Mesendoderm (in vitro differentiated cells): ENCODE results near the gene AUH.

Experiments used
- DNase-seq: peaks from one replicate; pipeline ENCODE4 v3.0.0; 2013
- H2AK5ac ChIP-seq: 2 replicates; pipeline ENCODE4 v1.6.1; 2013; ENCODE audit warnings: low read length, inconsistent platforms
- H2BK120ac ChIP-seq: 2 replicates; pipeline ENCODE4 v1.6.1; 2013; ENCODE audit warnings: low read depth, mild to moderate bottlenecking, low read length, moderate library complexity, mixed read lengths
- H2BK15ac ChIP-seq: replicated peaks from 2 replicates; pipeline ENCODE4 v1.6.1; 2013; ENCODE audit warnings: low read depth, mild to moderate bottlenecking, moderate library complexity
- H2BK5ac ChIP-seq: 2 replicates; pipeline ENCODE4 v1.6.1; 2013; ENCODE audit warnings: low read length, inconsistent platforms
- H3K18ac ChIP-seq: 2 replicates; pipeline ENCODE4 v1.6.1; 2013; ENCODE audit warnings: mild to moderate bottlenecking, low read length, mixed read lengths
- H3K23ac ChIP-seq: one replicate; pipeline ENCODE4 v1.6.1; 2013; ENCODE audit warnings: low read length
- H3K27ac ChIP-seq: 2 replicates; pipeline ENCODE4 v1.5.1; 2013; ENCODE audit warnings: low read depth, mild to moderate bottlenecking, inconsistent platforms, low read length, moderate library complexity
- H3K27me3 ChIP-seq: 2 replicates; pipeline ENCODE4 v1.6.1; 2013; ENCODE audit warnings: low read length, control low read depth, mild to moderate bottlenecking, inconsistent platforms; ENCODE audit not compliant: insufficient read depth, poor library complexity
- H3K36me3 ChIP-seq: 2 replicates; pipeline ENCODE4 v1.6.1; 2013; ENCODE audit warnings: low read length, inconsistent platforms; ENCODE audit not compliant: control insufficient read depth, insufficient read depth
- H3K4ac ChIP-seq: one replicate; pipeline ENCODE4 v1.6.1; 2013; ENCODE audit warnings: low read depth, mild to moderate bottlenecking, low read length, moderate library complexity
- H3K4me1 ChIP-seq: 2 replicates; pipeline ENCODE4 v1.6.1; 2013; ENCODE audit warnings: low read depth, low read length, inconsistent platforms; ENCODE audit not compliant: control insufficient read depth
- H3K4me2 ChIP-seq: 2 replicates; pipeline ENCODE4 v1.6.1; 2013; ENCODE audit warnings: low read length
- H3K4me3 ChIP-seq: 2 replicates; pipeline ENCODE4 v1.5.1; 2013; ENCODE audit warnings: mild to moderate bottlenecking, low read length
- H3K56ac ChIP-seq: one replicate; pipeline ENCODE4 v1.6.1; 2013; ENCODE audit warnings: low read length
- H3K79me1 ChIP-seq: 2 replicates; pipeline ENCODE4 v1.6.1; 2013; ENCODE audit warnings: low read length, inconsistent platforms
- H3K79me2 ChIP-seq: 2 replicates; pipeline ENCODE4 v1.6.1; 2013; ENCODE audit warnings: mild to moderate bottlenecking, low read length; ENCODE audit not compliant: control insufficient read depth, insufficient read depth
- H3K9ac ChIP-seq: 2 replicates; pipeline ENCODE4 v1.6.1; 2013; ENCODE audit warnings: low read length, inconsistent platforms
- H4K5ac ChIP-seq: one replicate; pipeline ENCODE4 v1.6.1; 2013; ENCODE audit warnings: low read length
- H4K8ac ChIP-seq: one replicate; pipeline ENCODE4 v1.6.1; 2013; ENCODE audit warnings: low read depth, mild to moderate bottlenecking, control low read depth, low read length, moderate library complexity
- WGBS: extraction: QIAGEN DNeasy Blood & Tissue Kit; methylation state at CpG from one replicate; pipeline ENCODE4 v1.1.7; 2013; ENCODE audit warnings: low lambda C conversion rate, missing lambda C conversion rate; ENCODE audit not compliant: insufficient coverage; ENCODE audit errors: extremely low coverage; 5-methylcytosine and 5-hydroxymethylcytosine counted together

AUH gene

GRCh38 chr9:91240596-91241165 lies 121.0 kb downstream of the AUH start:
- no peak overlapping the region for H2BK5ac ChIP-seq
- DNase-seq, result no peak
- H3K9ac ChIP-seq, result no peak overlapping the region

DNA sequence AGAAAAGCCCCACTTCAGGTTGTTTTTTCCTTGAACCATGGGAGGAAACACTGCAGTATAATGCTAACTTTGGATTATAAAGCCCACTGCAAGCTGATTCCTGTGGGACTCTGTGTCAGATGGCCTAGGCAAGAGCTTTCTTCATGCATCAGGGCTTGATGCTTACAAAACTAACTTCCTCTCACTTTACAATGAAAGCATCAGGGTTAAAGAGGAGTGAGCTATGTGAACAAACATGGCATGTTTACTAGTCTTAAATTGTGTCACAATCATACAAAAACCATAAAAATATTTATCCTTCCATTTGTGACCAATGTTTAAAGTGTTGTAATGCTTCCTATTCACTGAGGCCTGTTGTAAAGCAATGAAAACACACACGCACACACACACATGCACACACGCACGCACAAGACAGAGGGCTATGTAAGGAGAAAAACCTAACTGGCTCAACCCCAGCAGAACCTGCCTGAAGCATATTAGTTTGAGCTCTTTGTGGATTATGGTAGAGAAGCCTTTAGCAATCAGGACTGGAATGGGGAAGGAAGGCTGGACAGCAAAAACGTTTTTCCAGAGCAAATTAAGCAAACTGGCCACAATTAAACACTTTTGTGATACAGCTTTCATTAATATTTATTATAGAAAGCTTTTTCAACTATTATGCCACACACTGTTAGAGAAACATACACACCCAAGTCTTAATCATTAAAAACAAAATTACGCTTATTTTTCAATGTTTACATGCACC lies 122.2 kb downstream of the AUH start:
- no peak overlapping the region for H2BK120ac ChIP-seq

More at GRCh38 chr9:91240596-91241165, 121.0 kb downstream of the AUH start:
- no peak overlapping the region for H2BK15ac ChIP-seq
- H3K27ac ChIP-seq, result no peak overlapping the region
- peaks cover 2% of the 10 kb centered on the region for H3K79me1 ChIP-seq
- H3K18ac ChIP-seq, result no peak overlapping the region
- H3K4ac ChIP-seq, result no peak overlapping the region
- H3K4me2 ChIP-seq, result no peak overlapping the region
- no peaks in the 10 kb centered on the region for H3K79me2 ChIP-seq
- no peak overlapping the region for H2AK5ac ChIP-seq
- no CpG with 5 or more reads among the region's 3 CpGs for WGBS
- H3K23ac ChIP-seq, result no peak overlapping the region
- H3K56ac ChIP-seq, result no peak overlapping the region
- H3K4me1 ChIP-seq, result no peaks in the 10 kb centered on the region
- H4K5ac ChIP-seq, result no peak overlapping the region
- H2BK120ac ChIP-seq, result no peak overlapping the region
- no peaks in the 10 kb centered on the region for H3K36me3 ChIP-seq
- H4K8ac ChIP-seq, result no peak overlapping the region
- H3K4me3 ChIP-seq, result no peak overlapping the region
- H3K27me3 ChIP-seq, result no peaks in the 10 kb centered on the region

GRCh38 chr9:91234523-91234922 lies 127.2 kb downstream of the AUH start:
- Histone ChIP-seq H3K79me2 (no peaks in the 10 kb centered on the region), H3K23ac (no peak overlapping the region), H3K27ac (no peak overlapping the region), H3K18ac (no peak overlapping the region), H3K36me3 (no peaks in the 10 kb centered on the region), H3K4me2 (no peak overlapping the region), H3K27me3 (no peaks in the 10 kb centered on the region), H4K5ac (no peak overlapping the region), H2AK5ac (no peak overlapping the region), H4K8ac (no peak overlapping the region), H2BK15ac (no peak overlapping the region), H2BK120ac (no peak overlapping the region), H3K79me1 (no peaks in the 10 kb centered on the region), H3K4ac (no peak overlapping the region), H3K4me3 (no peak overlapping the region), H2BK5ac (no peak overlapping the region), H3K56ac (no peak overlapping the region), H3K9ac (no peak overlapping the region), H3K4me1 (no peaks in the 10 kb centered on the region)
- no peak for DNase-seq
- WGBS, result no CpG with 5 or more reads among the region's 2 CpGs

More for the DNA sequence above, 122.2 kb downstream of the AUH start:
- no peak overlapping the region for H4K5ac ChIP-seq
- H3K4me3 ChIP-seq, result no peak overlapping the region
- H3K36me3 ChIP-seq, result no peaks in the 10 kb centered on the region
- no peak overlapping the region for H2BK5ac ChIP-seq
- H2AK5ac ChIP-seq, result no peak overlapping the region
- no peak overlapping the region for H3K27ac ChIP-seq
- H3K4me1 ChIP-seq, result no peaks in the 10 kb centered on the region
- H3K4ac ChIP-seq, result no peak overlapping the region
- no peak overlapping the region for H3K56ac ChIP-seq
- H3K9ac ChIP-seq, result no peak overlapping the region
- no peak overlapping the region for H2BK15ac ChIP-seq
- no peaks in the 10 kb centered on the region for H3K79me2 ChIP-seq
- no peak overlapping the region for H3K18ac ChIP-seq
- H4K8ac ChIP-seq, result no peak overlapping the region
- no peak for DNase-seq
- H3K27me3 ChIP-seq, result no peaks in the 10 kb centered on the region
- H3K4me2 ChIP-seq, result no peak overlapping the region
- no peak overlapping the region for H3K23ac ChIP-seq
- 100% methylated on average over 1 of the region's 5 CpGs for WGBS
- peaks cover 2% of the 10 kb centered on the region for H3K79me1 ChIP-seq

DNA sequence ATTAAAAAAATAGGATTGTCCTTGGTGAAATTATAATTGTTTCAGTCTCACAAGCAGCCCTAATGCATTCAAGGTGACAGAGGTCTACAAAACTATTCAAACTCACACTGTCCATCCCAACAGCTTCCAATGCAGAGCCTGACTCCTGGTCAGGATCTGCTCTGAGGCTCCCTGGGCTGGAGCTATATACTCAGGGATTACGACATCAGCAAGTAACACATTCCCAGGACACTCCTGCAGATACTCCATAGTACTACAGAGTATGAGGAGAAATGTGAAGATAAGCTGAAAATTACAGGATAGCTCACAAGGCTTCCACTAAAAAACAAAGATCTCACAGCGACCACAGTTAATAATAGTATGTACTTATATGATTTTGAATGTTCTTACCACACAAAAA lies 130.1 kb downstream of the AUH start:
- no peak for DNase-seq
- no peaks in the 10 kb centered on the region for H3K79me2 ChIP-seq
- H4K8ac ChIP-seq, result no peak overlapping the region
- H2AK5ac ChIP-seq, result no peak overlapping the region
- H2BK120ac ChIP-seq, result no peak overlapping the region
- H3K79me1 ChIP-seq, result no peaks in the 10 kb centered on the region
- H3K4me3 ChIP-seq, result no peak overlapping the region
- no peak overlapping the region for H2BK5ac ChIP-seq
- H3K4ac ChIP-seq, result no peak overlapping the region
- H3K18ac ChIP-seq, result no peak overlapping the region
- H3K27ac ChIP-seq, result no peak overlapping the region
- no CpG with 5 or more reads among the region's 2 CpGs for WGBS
- H2BK15ac ChIP-seq, result no peak overlapping the region
- no peak overlapping the region for H4K5ac ChIP-seq
- H3K4me1 ChIP-seq, result no peaks in the 10 kb centered on the region
- H3K9ac ChIP-seq, result no peak overlapping the region
- no peaks in the 10 kb centered on the region for H3K27me3 ChIP-seq
- no peak overlapping the region for H3K4me2 ChIP-seq
- no peak overlapping the region for H3K56ac ChIP-seq
- H3K23ac ChIP-seq, result no peak overlapping the region
- no peaks in the 10 kb centered on the region for H3K36me3 ChIP-seq

- Histone ChIP-seq H3K36me3 (no peaks in the 10 kb centered on the region), H3K27ac (no peak overlapping the region), H4K8ac (no peak overlapping the region), H3K27me3 (no peaks in the 10 kb centered on the region), H2BK5ac (no peak overlapping the region), H2AK5ac (no peak overlapping the region), H2BK120ac (no peak overlapping the region), H2BK15ac (no peak overlapping the region), H3K56ac (no peak overlapping the region), H3K9ac (no peak overlapping the region), H3K4me3 (no peak overlapping the region), H3K4ac (no peak overlapping the region), H3K4me1 (no peaks in the 10 kb centered on the region), H3K79me2 (no peaks in the 10 kb centered on the region), H4K5ac (no peak overlapping the region), H3K23ac (no peak overlapping the region), H3K18ac (no peak overlapping the region), H3K4me2 (no peak overlapping the region), H3K79me1 (no peaks in the 10 kb centered on the region)
- no peak for DNase-seq
- no CpG with 5 or more reads among the region's 5 CpGs for WGBS
These were observed 138.7 kb downstream of the AUH start for GRCh38 chr9:91223000-91223399.
